ENCODE measurements around the gene BSN.

The BSN gene

GRCh38 chr3:49617390-49618013 lies 63.2 kb downstream of the BSN start:
- no peaks in the 10 kb centered on the region for H3K4me1 ChIP-seq
- no peaks in the 10 kb centered on the region for H3K36me3 ChIP-seq (replicated peaks)
- no peak overlapping the region for H3K4me3 ChIP-seq
- H3K27me3 ChIP-seq (ENCODE audit: low read depth) = no peaks in the 10 kb centered on the region
- H3K9me3 ChIP-seq = no peaks in the 10 kb centered on the region
- DNase-seq (ENCODE audit: low spot score in 2 of 2) = no peak
- in situ Hi-C loops (cut with MboI; ENCODE audit: low sequenced_read_pairs) = no loop called here

GRCh38 chr3:49618412-49618811 lies 64.1 kb downstream of the BSN start:
- no peak overlapping the region for H3K4me3 ChIP-seq
- no peaks in the 10 kb centered on the region for H3K27me3 ChIP-seq (ENCODE audit: low read depth)
- no peak for DNase-seq (ENCODE audit: low spot score in 2 of 2)
- H3K36me3 ChIP-seq (replicated peaks) = no peaks in the 10 kb centered on the region
- in situ Hi-C loops (cut with MboI; ENCODE audit: low sequenced_read_pairs) = no loop called here
- no peaks in the 10 kb centered on the region for H3K9me3 ChIP-seq
- H3K4me1 ChIP-seq = no peaks in the 10 kb centered on the region

- no peak overlapping the region for H3K4me3 ChIP-seq
- H3K9me3 ChIP-seq = no peaks in the 10 kb centered on the region
- H3K27me3 ChIP-seq (ENCODE audit: low read depth) = no peaks in the 10 kb centered on the region
- in situ Hi-C loops (cut with MboI; ENCODE audit: low sequenced_read_pairs) = no loop called here
- H3K36me3 ChIP-seq (replicated peaks) = no peaks in the 10 kb centered on the region
- no peak for DNase-seq (ENCODE audit: low spot score in 2 of 2)
- H3K4me1 ChIP-seq = no peaks in the 10 kb centered on the region
Observed at GRCh38 chr3:49619649-49620048, 65.4 kb downstream of the BSN start.

- DNase-seq (ENCODE audit: low spot score in 2 of 2) = no peak
- no peaks in the 10 kb centered on the region for H3K4me1 ChIP-seq
- H3K4me3 ChIP-seq = no peak overlapping the region
- H3K9me3 ChIP-seq = no peaks in the 10 kb centered on the region
- no peaks in the 10 kb centered on the region for H3K36me3 ChIP-seq (replicated peaks)
- in situ Hi-C loops (cut with MboI; ENCODE audit: low sequenced_read_pairs) = no loop called here
- H3K27me3 ChIP-seq (ENCODE audit: low read depth) = no peaks in the 10 kb centered on the region
Observed at GRCh38 chr3:49620728-49621127, 66.5 kb downstream of the BSN start.

- Histone ChIP-seq H3K9me3 (no peaks in the 10 kb centered on the region), H3K4me3 (no peak overlapping the region), H3K36me3 (replicated peaks) (no peaks in the 10 kb centered on the region), H3K4me1 (no peaks in the 10 kb centered on the region), H3K27me3 (ENCODE audit: low read depth) (no peaks in the 10 kb centered on the region)
- no peak for DNase-seq (ENCODE audit: low spot score in 2 of 2)
- in situ Hi-C loops (cut with MboI; ENCODE audit: low sequenced_read_pairs) = no loop called here
Observed at GRCh38 chr3:49623071-49623470, 68.8 kb downstream of the BSN start.

- in situ Hi-C loops (cut with MboI; ENCODE audit: low sequenced_read_pairs) = no loop called here
- no peak for DNase-seq (ENCODE audit: low spot score in 2 of 2)
- Histone ChIP-seq H3K27me3 (ENCODE audit: low read depth) (no peaks in the 10 kb centered on the region), H3K9me3 (no peaks in the 10 kb centered on the region), H3K36me3 (replicated peaks) (no peaks in the 10 kb centered on the region), H3K4me3 (no peak overlapping the region), H3K4me1 (no peaks in the 10 kb centered on the region)
Observed at GRCh38 chr3:49625071-49625470, 70.8 kb downstream of the BSN start.

- no peak for DNase-seq (ENCODE audit: low spot score in 2 of 2)
- H3K4me1 ChIP-seq = no peaks in the 10 kb centered on the region
- no peaks in the 10 kb centered on the region for H3K27me3 ChIP-seq (ENCODE audit: low read depth)
- in situ Hi-C loops (cut with MboI; ENCODE audit: low sequenced_read_pairs) = no loop called here
- H3K36me3 ChIP-seq (replicated peaks) = no peaks in the 10 kb centered on the region
- H3K4me3 ChIP-seq = no peak overlapping the region
- H3K9me3 ChIP-seq = no peaks in the 10 kb centered on the region
Observed at GRCh38 chr3:49626101-49626581, 71.9 kb downstream of the BSN start.

- H3K27me3 ChIP-seq (ENCODE audit: low read depth) = no peaks in the 10 kb centered on the region
- H3K4me1 ChIP-seq = no peaks in the 10 kb centered on the region
- in situ Hi-C loops (cut with MboI; ENCODE audit: low sequenced_read_pairs) = no loop called here
- no peaks in the 10 kb centered on the region for H3K36me3 ChIP-seq (replicated peaks)
- H3K4me3 ChIP-seq = no peak overlapping the region
- no peak for DNase-seq (ENCODE audit: low spot score in 2 of 2)
- no peaks in the 10 kb centered on the region for H3K9me3 ChIP-seq
Observed at GRCh38 chr3:49626796-49627195, 72.5 kb downstream of the BSN start.

GRCh38 chr3:49627634-49628033 lies 73.4 kb downstream of the BSN start:
- Histone ChIP-seq H3K4me1 (no peaks in the 10 kb centered on the region), H3K4me3 (no peak overlapping the region), H3K9me3 (no peaks in the 10 kb centered on the region), H3K27me3 (ENCODE audit: low read depth) (no peaks in the 10 kb centered on the region), H3K36me3 (replicated peaks) (no peaks in the 10 kb centered on the region)
- in situ Hi-C loops (cut with MboI; ENCODE audit: low sequenced_read_pairs) = no loop called here
- no peak for DNase-seq (ENCODE audit: low spot score in 2 of 2)

- in situ Hi-C loops (cut with MboI; ENCODE audit: low sequenced_read_pairs) = no loop called here
Observed at GRCh38 chr3:49628249-49628648, 74.0 kb downstream of the BSN start.

GRCh38 chr3:49629451-49629850 lies 75.2 kb downstream of the BSN start:
- Histone ChIP-seq H3K4me3 (no peak overlapping the region), H3K27me3 (ENCODE audit: low read depth) (no peaks in the 10 kb centered on the region), H3K36me3 (replicated peaks) (no peaks in the 10 kb centered on the region), H3K9me3 (no peaks in the 10 kb centered on the region), H3K4me1 (no peaks in the 10 kb centered on the region)
- in situ Hi-C loops (cut with MboI; ENCODE audit: low sequenced_read_pairs) = no loop called here
- DNase-seq (ENCODE audit: low spot score in 2 of 2) = no peak

More at GRCh38 chr3:49628249-49628648, 74.0 kb downstream of the BSN start:
- no peak overlapping the region for H3K4me3 ChIP-seq
- H3K4me1 ChIP-seq = no peaks in the 10 kb centered on the region
- no peaks in the 10 kb centered on the region for H3K9me3 ChIP-seq
- no peaks in the 10 kb centered on the region for H3K36me3 ChIP-seq (replicated peaks)
- no peaks in the 10 kb centered on the region for H3K27me3 ChIP-seq (ENCODE audit: low read depth)
- no peak for DNase-seq (ENCODE audit: low spot score in 2 of 2)

GRCh38 chr3:49629866-49630265 lies 75.6 kb downstream of the BSN start:
- H3K9me3 ChIP-seq = no peaks in the 10 kb centered on the region
- H3K4me3 ChIP-seq = no peak overlapping the region
- no peaks in the 10 kb centered on the region for H3K27me3 ChIP-seq (ENCODE audit: low read depth)
- no peaks in the 10 kb centered on the region for H3K36me3 ChIP-seq (replicated peaks)
- in situ Hi-C loops (cut with MboI; ENCODE audit: low sequenced_read_pairs) = no loop called here
- DNase-seq (ENCODE audit: low spot score in 2 of 2) = no peak
- no peaks in the 10 kb centered on the region for H3K4me1 ChIP-seq

- in situ Hi-C loops (cut with MboI; ENCODE audit: low sequenced_read_pairs) = no loop called here
Observed at GRCh38 chr3:49630784-49631183, 76.5 kb downstream of the BSN start.

GRCh38 chr3:49634736-49635135 lies 80.5 kb downstream of the BSN start:
- Histone ChIP-seq H3K4me3 (no peak overlapping the region), H3K36me3 (replicated peaks) (no peaks in the 10 kb centered on the region), H3K4me1 (no peaks in the 10 kb centered on the region), H3K9me3 (no peaks in the 10 kb centered on the region), H3K27me3 (ENCODE audit: low read depth) (no peaks in the 10 kb centered on the region)
- in situ Hi-C loops (cut with MboI; ENCODE audit: low sequenced_read_pairs) = no loop called here
- DNase-seq (ENCODE audit: low spot score in 2 of 2) = no peak

More at GRCh38 chr3:49630784-49631183, 76.5 kb downstream of the BSN start:
- Histone ChIP-seq H3K36me3 (replicated peaks) (no peaks in the 10 kb centered on the region), H3K4me1 (no peaks in the 10 kb centered on the region), H3K4me3 (no peak overlapping the region), H3K27me3 (ENCODE audit: low read depth) (no peaks in the 10 kb centered on the region), H3K9me3 (no peaks in the 10 kb centered on the region)
- no peak for DNase-seq (ENCODE audit: low spot score in 2 of 2)

All from HAP-1 (cell line).